Left forelimb (tissue), 1 donor: Measurements from ENCODE around the gene SPNS1.

Source experiments
- DNase-seq: peaks from one replicate; pipeline ENCODE4 v3.0.0-alpha.2; 2018; ENCODE audit warnings: low spot score

Gene SPNS1

GRCh38 chr16:29028457-29029167 is 54.0 kb downstream of the SPNS1 start:
- no peak for DNase-seq

- DNase-seq, result no peak
Observed at GRCh38 chr16:29029168-29029994, 54.8 kb downstream of the SPNS1 start.

DNA sequence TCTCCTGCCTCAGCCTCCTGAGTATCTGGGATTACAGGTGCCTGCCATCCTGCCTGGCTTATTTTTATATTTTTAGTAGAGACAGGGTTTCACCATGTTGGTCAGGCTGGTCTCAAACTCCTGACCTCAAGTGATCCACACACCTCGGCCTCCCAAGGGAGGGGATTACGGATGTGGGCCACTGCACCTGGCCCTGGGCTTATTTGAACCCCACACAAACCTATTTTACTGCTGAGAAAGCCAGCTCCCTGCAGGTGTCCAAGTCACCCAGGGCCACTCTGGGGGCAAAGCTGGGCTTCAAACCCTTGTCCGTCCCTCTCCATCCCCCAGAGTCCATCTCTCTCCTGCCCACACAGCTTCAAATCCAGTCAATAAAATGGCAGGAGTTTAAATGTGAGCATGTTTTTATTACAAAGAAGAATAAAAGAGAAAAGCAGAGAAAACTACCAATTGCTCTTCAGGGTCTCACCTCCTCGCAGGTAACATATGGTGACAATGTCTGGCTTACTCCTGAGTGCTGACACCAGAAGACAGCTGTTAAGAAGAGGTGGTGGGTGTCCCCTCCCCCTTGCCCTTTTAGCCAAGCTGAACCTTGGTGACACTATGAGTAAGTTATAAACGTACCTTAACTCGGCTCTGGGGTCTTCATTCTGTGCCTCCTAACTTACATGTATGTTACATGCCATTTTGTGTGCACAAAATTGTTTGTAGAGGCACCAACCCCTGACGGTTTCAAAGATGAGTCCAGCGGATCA is 55.7 kb downstream of the SPNS1 start:
- DNase-seq, result no peak
